Activated T-helper 1 cell treated with anti-CD3 and anti-CD28 coated beads, Interleukin-12 subunit alpha, Interleukin-12 subunit beta, Interleukin-2, Interleukin-4 antibody, amounts not matched to agents 30 ng/mL and 10 ng/mL and 1 ng/mL, durations not matched to agents 14 hours and 24 hours and 36 hours (primary cell): ENCODE data around the gene ZSCAN1. TPM values are rescaled to one million over a fixed set of nuclear protein-coding genes. Genes with fewer than 3 reads are reported as not detected.

ENCODE experiments used
- DNase-seq: peaks from one replicate; pipeline ENCODE4 v3.0.0; 2021; ENCODE audit warnings: low spot score
- H3K27ac Mint-ChIP-seq: one replicate; pipeline ENCODE4 v1.8.0; 2021; ENCODE audit warnings: mild to moderate bottlenecking, mixed read lengths
- H3K27me3 Mint-ChIP-seq: one replicate; pipeline ENCODE4 v1.8.0; 2022; ENCODE audit warnings: mild to moderate bottlenecking, moderate library complexity, mixed read lengths; ENCODE audit not compliant: insufficient read depth
- H3K36me3 Mint-ChIP-seq: one replicate; pipeline ENCODE4 v1.8.0; 2021; ENCODE audit warnings: low read depth, mixed read lengths
- H3K4me1 Mint-ChIP-seq: one replicate; pipeline ENCODE4 v1.8.0; 2021; ENCODE audit warnings: low read depth, mixed read lengths
- H3K4me3 Mint-ChIP-seq: one replicate; pipeline ENCODE4 v1.8.0; 2021; ENCODE audit warnings: mild to moderate bottlenecking, moderate library complexity, mixed read lengths
- H3K9me3 Mint-ChIP-seq: one replicate; pipeline ENCODE4 v1.8.0; 2021; ENCODE audit warnings: mixed read lengths
- intact Hi-C: fragments of 100-400 bp; cut with micrococcal nuclease; formaldehyde crosslinking; loops from one replicate; pipeline ENCODE4 v1.15.1; 2024
- total RNA-seq: library from RNA; stranded (reverse); gene quantifications from 2 replicates; pipeline ENCODE4 v1.2.3, GENCODE V29; 2022

The ZSCAN1 gene
- total RNA-seq, 1 donor from 2014 or later = not detected

DNA sequence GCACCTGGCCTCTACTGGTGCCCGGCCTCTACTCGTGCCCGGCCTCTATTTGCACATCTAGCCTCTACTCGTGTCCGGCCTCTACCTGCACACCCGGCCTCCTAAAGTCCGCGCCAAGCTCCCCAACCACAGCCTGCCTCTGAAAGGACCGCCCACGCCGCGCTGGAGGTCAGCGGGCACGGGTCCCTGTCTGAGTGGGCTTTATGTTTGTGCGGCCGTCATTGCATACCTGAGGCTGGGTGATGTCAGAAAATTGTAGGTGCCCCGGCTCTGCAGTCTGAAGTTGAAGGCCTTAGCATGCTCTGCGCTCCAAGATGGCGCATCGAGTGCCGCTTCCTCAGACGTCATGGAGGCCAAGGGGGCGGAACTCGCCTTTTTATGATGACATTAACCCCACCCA is 26.4 kb downstream of the ZSCAN1 start:
- H3K36me3 Mint-ChIP-seq = no peaks in the 10 kb centered on the region
- DNase-seq = no peak
- no peaks in the 10 kb centered on the region for H3K4me1 Mint-ChIP-seq
- intact Hi-C loops = no loop called here
- no peak overlapping the region for H3K4me3 Mint-ChIP-seq
- no peaks in the 10 kb centered on the region for H3K27me3 Mint-ChIP-seq
- no peak overlapping the region for H3K27ac Mint-ChIP-seq
- H3K9me3 Mint-ChIP-seq = peaks cover 52% of the 10 kb centered on the region

DNA sequence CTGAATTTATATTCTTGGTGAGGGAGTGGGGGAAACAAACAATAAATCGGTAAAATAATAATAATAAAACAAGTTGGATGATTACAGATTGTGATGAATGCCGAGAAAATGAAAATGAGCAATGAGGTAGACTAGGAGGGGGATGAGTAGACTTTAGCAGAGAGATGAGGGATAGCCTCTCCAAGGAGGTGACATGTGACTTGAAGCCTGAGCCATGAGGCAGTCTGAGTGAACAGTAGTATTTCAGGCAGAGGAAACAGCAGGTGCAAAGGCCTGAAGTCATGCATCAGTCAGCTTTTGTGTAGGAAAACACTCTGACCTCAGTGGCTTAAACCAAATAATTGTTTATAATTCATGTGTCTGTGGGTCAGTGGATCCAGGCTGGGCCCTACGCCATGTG is 29.9 kb downstream of the ZSCAN1 start:
- DNase-seq = no peak
- Mint-ChIP-seq H3K36me3 (no peaks in the 10 kb centered on the region), H3K27ac (no peak overlapping the region), H3K4me1 (no peaks in the 10 kb centered on the region), H3K27me3 (no peaks in the 10 kb centered on the region), H3K4me3 (no peak overlapping the region), H3K9me3 (peaks cover 63% of the 10 kb centered on the region)
- intact Hi-C loops = no loop called here

DNA sequence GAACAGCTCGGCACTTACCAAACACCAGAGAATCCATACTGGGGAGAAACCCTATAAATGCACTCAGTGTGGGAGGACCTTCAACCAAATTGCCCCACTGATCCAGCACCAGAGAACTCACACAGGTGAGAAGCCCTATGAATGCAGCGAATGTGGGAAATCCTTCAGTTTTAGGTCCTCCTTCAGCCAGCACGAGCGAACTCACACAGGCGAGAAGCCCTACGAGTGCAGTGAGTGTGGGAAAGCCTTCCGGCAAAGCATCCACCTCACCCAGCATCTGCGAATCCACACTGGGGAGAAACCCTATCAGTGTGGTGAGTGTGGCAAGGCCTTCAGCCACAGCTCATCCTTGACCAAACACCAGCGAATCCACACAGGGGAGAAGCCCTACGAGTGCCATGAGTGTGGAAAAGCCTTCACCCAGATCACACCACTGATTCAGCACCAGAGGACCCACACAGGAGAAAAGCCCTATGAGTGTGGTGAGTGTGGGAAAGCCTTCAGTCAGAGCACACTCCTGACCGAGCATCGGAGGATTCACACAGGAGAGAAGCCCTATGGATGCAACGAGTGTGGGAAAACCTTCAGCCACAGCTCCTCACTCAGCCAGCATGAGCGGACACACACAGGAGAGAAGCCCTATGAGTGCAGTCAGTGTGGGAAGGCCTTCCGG is 33.6 kb downstream of the ZSCAN1 start:
- H3K27me3 Mint-ChIP-seq = no peaks in the 10 kb centered on the region
- no peak for DNase-seq
- H3K9me3 Mint-ChIP-seq = peaks cover 71% of the 10 kb centered on the region
- H3K4me1 Mint-ChIP-seq = no peaks in the 10 kb centered on the region
- no peak overlapping the region for H3K4me3 Mint-ChIP-seq
- intact Hi-C loops = no loop called here
- H3K36me3 Mint-ChIP-seq = no peaks in the 10 kb centered on the region
- H3K27ac Mint-ChIP-seq = peak overlapping the region; percentile 18

DNA sequence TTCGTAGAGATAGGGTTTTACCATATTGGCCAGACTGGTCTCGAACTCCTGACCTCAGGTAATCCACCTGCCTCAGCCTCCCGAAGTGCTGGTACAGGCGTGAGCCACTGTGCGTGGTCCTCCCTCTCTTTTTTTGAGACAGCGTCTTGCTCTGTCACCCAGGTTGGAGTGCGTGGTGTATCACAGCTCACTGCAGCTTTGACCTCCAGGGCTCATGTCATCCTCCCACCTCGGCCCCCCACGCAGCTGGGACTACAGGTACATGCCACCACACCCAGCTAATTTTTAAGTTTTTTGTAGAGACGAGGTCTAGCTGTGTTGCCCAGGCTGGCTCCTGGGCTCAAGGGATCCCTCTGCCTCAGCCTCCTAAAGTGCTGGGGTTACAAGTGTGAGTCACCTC is 46.0 kb downstream of the ZSCAN1 start:
- H3K9me3 Mint-ChIP-seq = peaks cover 57% of the 10 kb centered on the region
- no peaks in the 10 kb centered on the region for H3K36me3 Mint-ChIP-seq
- DNase-seq = no peak
- intact Hi-C loops = no loop called here
- no peaks in the 10 kb centered on the region for H3K27me3 Mint-ChIP-seq
- no peak overlapping the region for H3K27ac Mint-ChIP-seq
- H3K4me3 Mint-ChIP-seq = no peak overlapping the region
- no peaks in the 10 kb centered on the region for H3K4me1 Mint-ChIP-seq

DNA sequence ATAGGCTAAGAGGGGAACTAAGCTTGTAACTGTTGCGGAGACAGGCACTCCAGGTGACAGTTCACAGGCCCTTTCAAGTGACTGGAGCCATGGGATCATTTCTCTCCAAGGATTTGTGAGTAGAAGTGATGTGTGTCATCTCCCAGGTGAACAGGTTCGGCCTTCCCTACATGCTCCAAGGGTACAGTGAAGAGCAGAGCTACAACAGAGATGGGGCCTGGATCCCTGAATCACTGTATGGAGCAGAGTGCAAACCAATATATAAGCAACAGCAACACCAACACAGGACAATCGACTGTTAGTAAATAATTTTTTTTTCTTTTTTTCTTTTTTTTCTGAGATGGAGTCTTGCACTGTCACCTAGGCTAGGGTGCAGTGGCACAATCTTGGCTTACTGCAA is 49.2 kb downstream of the ZSCAN1 start:
- DNase-seq = no peak
- intact Hi-C loops = no loop called here
- H3K27ac Mint-ChIP-seq = no peak overlapping the region
- no peaks in the 10 kb centered on the region for H3K4me1 Mint-ChIP-seq
- H3K27me3 Mint-ChIP-seq = no peaks in the 10 kb centered on the region
- H3K36me3 Mint-ChIP-seq = no peaks in the 10 kb centered on the region
- H3K4me3 Mint-ChIP-seq = no peak overlapping the region
- H3K9me3 Mint-ChIP-seq = peaks cover 43% of the 10 kb centered on the region

DNA sequence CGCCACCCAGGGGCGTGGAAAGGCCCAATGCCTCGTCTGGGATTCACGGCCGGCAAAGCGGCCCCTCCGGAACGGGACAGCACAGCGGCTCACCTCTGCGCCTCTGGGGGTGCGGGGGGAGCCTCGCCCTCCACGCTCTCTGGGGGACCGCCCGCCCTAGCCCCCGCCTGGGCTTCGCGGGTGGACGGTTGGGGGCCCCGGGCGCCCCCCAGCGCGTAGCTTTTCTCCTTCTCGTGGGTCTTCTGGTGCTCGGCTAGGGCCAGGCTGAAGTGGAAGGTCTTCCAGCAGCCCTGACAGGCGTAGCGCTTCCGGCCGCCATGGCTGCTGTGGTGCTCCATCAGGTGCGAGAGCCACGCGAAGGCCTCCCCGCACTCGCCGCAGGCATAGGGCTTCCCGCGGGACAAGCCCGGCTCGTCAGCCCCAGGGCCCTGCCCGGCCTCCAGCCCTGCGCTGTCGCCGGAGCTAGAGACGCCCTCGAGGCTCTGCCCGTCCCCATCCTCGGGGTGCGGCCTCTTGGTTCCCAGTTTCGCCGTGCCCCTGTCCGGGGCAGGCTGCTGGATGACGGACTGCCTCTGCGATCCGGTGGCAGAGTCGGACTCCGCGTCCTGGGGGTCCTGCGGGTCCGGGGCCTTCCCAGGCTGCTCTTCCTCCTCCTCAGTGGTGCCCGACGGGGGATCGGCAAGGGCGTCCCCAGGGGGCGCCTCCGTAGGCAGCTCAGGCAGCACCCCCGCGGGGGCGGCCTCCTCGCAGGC is 50.9 kb downstream of the ZSCAN1 start:
- Mint-ChIP-seq H3K27ac (no peak overlapping the region), H3K27me3 (no peaks in the 10 kb centered on the region), H3K36me3 (no peaks in the 10 kb centered on the region), H3K4me3 (no peak overlapping the region), H3K9me3 (peaks cover 43% of the 10 kb centered on the region), H3K4me1 (no peaks in the 10 kb centered on the region)
- intact Hi-C loops = no loop called here
- no peak for DNase-seq

DNA sequence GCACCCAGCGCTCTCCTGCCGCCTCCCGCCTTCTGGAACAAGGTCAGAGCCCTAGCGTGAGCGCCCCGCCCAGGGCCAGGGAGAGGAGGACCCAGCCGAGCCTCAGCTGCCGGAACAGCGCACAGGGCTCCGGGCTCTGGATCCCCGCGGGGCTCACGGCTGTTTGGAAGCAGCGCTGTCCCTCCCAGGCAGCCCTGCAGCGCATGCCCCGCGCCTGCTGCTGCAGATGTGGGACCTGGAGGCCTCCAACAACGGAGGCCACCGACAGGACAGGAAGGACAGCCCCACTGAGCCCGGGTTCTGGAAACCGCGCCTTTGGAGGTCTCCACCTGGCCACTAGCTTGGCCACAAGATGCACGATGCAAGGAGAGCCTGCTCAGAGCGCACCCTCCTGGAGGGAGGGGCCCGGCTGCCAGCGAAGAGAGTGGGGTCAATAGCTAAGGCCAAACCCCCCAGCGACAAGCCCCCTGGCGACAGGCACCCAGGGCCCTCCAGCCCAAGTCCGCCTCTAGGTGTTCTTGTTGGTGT is 51.6 kb downstream of the ZSCAN1 start:
- Mint-ChIP-seq H3K27me3 (no peaks in the 10 kb centered on the region), H3K4me3 (no peak overlapping the region), H3K27ac (no peak overlapping the region), H3K9me3 (peaks cover 36% of the 10 kb centered on the region), H3K36me3 (no peaks in the 10 kb centered on the region), H3K4me1 (no peaks in the 10 kb centered on the region)
- DNase-seq = no peak
- intact Hi-C loops = no loop called here

DNA sequence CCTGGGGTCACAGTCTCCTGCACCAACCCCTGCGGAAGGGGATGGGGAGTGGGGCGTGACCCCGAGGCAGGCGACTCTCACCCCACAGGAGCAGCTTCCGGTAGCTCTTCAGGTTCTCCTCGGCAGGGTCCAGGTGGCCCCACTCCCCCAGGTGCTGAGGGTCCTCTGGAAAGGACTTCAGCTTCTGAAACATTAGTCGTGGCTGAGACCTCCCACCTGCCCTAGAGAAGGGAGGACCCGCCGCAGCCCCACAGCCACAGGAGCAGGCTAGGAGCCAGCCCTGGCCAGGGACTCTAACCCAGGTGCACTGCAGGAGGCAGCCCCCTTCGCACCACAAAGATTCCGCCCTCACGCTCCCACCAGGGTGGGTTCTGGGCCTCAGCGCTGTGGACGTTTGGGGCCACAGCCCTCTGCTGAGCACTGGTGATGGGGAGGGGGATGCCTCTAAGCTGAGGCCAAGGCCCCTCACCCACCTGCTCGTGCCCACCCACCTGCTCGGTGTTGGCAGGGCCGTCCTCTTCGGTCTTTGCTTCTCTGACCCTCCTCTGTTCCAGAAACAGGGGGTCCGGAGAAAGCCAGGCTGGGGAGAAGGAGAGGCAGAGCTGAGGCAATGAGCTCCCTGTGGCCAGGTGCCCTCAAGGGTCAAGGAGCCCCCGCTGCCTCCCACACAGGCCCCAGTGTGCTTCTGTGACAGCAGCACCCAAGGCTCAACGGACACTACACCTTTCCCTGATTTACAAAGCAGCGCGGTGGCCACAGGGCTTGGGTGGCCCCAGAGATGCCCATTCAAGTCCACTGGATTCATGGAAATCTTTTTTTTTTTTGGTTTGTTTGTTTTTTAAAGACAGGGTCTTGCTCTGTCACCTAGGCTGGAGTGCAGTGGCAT is 53.2 kb downstream of the ZSCAN1 start:
- Mint-ChIP-seq H3K4me1 (no peaks in the 10 kb centered on the region), H3K36me3 (peaks cover 1% of the 10 kb centered on the region), H3K9me3 (peaks cover 28% of the 10 kb centered on the region), H3K27me3 (no peaks in the 10 kb centered on the region), H3K4me3 (no peak overlapping the region), H3K27ac (no peak overlapping the region)
- intact Hi-C loops = no loop called here
- DNase-seq = no peak

DNA sequence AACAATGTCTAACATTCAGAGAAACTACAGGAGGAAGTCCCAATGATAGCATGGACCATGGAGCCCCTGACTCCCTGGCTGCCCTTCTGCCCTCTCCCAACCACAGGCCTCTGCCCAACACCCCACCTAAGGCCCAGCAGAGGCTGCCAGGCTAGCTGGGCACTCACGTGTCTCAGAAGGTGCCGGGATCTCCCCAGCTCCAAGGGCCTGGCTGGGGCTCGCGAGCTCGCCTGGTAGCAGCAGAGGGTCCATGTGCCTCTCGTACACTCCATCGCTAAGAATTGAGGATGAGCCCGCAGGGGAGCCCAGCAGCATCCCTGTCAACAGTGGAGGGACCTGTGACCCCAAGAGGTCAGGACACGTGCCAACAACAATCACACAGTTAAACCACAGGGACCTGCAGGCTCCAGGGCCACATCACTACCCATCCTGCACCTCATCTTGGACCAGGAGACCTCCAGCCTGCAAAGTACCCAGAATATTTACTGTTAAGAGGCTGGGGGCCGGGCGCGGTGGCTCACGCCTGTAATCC is 54.8 kb downstream of the ZSCAN1 start:
- no peak overlapping the region for H3K27ac Mint-ChIP-seq
- peaks cover 26% of the 10 kb centered on the region for H3K9me3 Mint-ChIP-seq
- no peaks in the 10 kb centered on the region for H3K27me3 Mint-ChIP-seq
- no peak overlapping the region for H3K4me3 Mint-ChIP-seq
- DNase-seq = no peak
- H3K36me3 Mint-ChIP-seq = peaks cover 1% of the 10 kb centered on the region
- no peaks in the 10 kb centered on the region for H3K4me1 Mint-ChIP-seq
- intact Hi-C loops = no loop called here

DNA sequence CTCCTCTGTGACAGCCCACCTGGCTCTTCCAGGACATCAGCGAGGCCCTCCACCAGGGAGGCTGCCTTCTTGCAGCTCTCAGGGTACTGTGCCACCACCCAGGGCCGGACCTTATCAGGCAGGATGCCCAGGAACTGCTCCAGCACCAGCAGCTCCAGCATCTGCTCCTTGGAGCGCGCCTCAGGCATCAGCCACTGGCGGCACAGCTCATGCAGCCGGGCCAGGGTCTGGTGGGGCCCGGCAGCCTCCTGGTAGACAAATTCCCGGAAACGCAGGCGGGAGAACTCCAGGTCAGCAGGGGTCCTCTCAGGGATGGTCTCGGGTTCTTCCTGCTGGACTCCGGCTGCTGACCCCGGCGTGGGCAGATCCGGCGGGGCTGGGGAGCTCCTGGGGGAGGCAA is 56.0 kb downstream of the ZSCAN1 start:
- intact Hi-C loops = no loop called here
- no peak overlapping the region for H3K4me3 Mint-ChIP-seq
- H3K27me3 Mint-ChIP-seq = no peaks in the 10 kb centered on the region

DNA sequence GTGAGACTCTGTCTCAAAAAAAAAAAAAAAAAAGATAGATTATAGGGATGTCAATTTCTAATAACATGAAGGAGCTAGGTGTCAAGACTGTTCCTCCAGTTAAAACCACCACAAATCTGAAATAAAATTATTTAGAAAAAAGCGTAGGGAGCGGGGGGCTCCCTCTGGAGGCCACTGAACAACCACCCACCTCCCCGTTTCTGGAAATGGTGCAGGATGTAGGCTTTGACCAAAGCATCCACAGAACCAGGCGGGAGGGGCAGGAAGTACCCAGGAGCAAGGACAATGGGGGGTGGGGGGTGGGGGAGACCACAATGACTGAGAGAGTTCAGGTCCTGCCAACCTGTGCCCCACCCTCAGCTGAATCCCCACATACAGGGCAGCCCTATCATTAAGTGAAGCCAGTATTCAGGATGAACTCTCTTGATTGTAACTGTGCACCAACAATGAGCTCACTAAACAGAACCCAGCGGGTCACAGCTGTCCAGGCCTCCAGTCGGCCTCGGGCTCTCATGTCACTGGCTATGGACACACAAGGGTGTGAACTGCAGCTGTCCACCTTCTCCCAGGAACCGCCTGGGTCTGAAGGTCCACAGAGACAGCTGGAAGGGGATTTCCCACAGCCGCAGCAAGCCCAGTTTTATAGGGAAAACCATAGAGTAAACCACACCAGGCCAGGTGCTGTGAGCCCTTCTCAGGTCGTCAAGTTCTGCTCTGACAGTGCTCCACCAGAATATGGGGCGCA is 57.6 kb downstream of the ZSCAN1 start:
- intact Hi-C loops = no loop called here
- Mint-ChIP-seq H3K9me3 (peaks cover 27% of the 10 kb centered on the region), H3K4me3 (no peak overlapping the region), H3K27ac (no peak overlapping the region), H3K36me3 (peaks cover 1% of the 10 kb centered on the region), H3K27me3 (no peaks in the 10 kb centered on the region), H3K4me1 (no peaks in the 10 kb centered on the region)
- DNase-seq = no peak

More for the DNA sequence above, 56.0 kb downstream of the ZSCAN1 start:
- no peak overlapping the region for H3K27ac Mint-ChIP-seq
- H3K9me3 Mint-ChIP-seq = peaks cover 23% of the 10 kb centered on the region
- H3K36me3 Mint-ChIP-seq = peaks cover 1% of the 10 kb centered on the region
- DNase-seq = no peak
- H3K4me1 Mint-ChIP-seq = no peaks in the 10 kb centered on the region

DNA sequence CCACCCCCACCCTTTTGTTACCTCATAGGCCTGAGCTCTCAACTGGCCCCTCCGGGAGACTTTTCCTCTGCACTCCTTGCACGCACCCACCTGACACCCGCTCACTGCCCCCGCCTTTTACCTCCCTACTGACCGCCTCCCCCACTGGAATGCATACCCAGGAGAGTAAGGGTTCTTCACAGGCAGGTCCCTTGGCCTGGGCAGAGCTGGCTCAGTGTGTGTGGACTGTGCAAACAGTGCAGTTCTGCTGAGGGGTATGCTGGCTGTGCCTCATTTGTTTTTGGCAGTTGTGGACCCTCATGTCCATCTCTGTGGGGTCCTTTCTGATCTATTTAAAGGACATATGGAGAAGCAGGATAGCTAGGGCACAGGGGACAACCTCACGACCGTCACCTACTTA is 59.2 kb downstream of the ZSCAN1 start:
- intact Hi-C loops = no loop called here
- peaks cover 30% of the 10 kb centered on the region for H3K9me3 Mint-ChIP-seq
- no peak overlapping the region for H3K4me3 Mint-ChIP-seq
- no peaks in the 10 kb centered on the region for H3K4me1 Mint-ChIP-seq
- H3K27ac Mint-ChIP-seq = no peak overlapping the region
- H3K36me3 Mint-ChIP-seq = peaks cover 1% of the 10 kb centered on the region
- DNase-seq = no peak
- no peaks in the 10 kb centered on the region for H3K27me3 Mint-ChIP-seq
